GM18858 (cell line): ENCODE data around the gene TMEM63B.
"Not testable (repeated sequence)": the region's sequence is repeated elsewhere in the genome, so short reads cannot be mapped to it uniquely, and the experiment has no call there.

Experiments used
- ATAC-seq: cut with Tn5 transposase; IDR thresholded peaks from one replicate; pipeline ENCODE4 v1.9.1; 2021; ENCODE audit not compliant: unreplicated experiment

TMEM63B gene

DNA sequence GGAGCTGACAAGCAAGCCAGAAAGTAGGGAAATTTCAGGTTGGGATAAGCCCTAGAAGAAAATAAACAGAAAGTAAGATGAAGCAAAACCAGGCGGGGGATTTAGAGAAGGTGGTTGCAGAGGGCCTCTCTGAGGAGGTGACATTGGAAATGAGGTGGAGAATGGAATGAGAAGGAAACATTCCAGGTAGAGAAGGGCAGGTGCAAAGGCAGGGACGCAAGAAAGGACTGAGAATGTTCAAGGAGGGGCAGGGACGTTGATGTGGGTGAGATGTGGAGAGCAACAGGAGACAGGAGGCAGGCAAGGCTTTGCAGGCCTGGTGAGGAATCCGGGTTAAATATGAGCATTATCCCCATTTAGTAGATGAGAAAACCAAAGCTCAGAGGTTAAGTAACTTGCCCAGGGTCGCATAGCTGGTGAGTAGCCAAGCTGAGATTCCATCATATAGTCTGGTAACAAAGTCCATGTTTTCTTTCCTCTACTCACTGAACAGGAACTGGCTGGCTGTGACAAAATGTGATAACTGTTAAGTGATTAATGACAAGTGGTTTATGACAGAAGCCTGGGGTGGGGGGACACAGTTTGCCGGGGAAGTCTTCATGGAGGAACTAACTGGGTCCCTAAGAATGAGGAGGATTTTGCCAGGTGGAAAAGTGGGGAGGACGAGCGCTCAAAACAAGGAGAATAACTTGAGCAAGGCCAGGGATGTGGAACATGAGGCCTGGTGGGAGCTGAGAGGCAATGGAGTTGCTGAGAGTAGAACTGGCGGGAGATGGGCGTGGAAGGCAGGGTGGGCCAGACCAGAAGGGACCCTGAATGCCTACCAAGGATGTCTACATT lies 32.7 kb upstream of the TMEM63B start:
- no peak for ATAC-seq

DNA sequence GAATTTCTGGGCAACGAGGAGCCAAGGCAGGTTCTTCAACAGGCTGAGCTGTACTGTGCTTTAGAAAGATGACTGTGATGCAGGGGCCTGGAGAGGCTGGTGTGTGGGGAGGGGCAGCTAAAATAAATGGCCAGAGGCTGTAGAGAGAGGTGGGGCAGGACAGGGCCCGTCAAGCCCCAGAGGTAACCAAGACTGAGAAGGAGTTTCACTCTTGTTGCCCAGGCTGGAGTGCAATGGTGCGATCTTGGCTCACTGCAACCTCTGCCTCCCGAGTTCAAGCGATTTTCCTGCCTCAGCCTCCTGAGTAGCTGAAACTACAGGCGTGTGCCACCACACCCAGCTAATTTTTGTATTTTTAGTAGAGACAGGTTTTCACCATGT lies 32.1 kb upstream of the TMEM63B start:
- not testable (repeated sequence) for ATAC-seq

- no peak for ATAC-seq
Measured at GRCh38 chr6:44096612-44097011, 30.7 kb upstream of the TMEM63B start.

- ATAC-seq: no peak
Measured at GRCh38 chr6:44097782-44098317, 29.5 kb upstream of the TMEM63B start.

- no peak for ATAC-seq
Measured at GRCh38 chr6:44099192-44099591, 28.2 kb upstream of the TMEM63B start.

DNA sequence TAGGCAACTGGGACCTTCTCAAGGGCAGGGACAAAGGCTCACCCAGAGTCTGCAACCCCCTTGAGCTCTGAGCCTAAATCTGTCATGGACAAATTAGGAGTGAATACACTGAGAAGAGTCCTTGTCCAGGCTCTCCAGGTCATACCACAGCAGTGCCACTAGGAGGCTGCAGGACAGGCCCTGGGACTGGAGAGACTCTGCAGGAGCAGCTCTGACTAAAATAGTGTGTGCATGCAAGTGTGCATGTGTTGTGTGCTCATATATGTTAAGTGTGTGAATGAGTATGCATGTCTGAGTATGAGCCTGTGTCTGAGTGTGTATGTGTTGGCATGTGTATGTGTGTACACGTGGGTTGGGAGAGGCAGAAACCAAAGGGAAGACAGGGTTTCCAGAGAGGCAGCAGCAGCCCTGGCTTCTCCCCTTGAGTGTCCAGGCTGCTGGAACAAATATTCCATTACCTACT lies 27.2 kb upstream of the TMEM63B start:
- ATAC-seq: no peak

DNA sequence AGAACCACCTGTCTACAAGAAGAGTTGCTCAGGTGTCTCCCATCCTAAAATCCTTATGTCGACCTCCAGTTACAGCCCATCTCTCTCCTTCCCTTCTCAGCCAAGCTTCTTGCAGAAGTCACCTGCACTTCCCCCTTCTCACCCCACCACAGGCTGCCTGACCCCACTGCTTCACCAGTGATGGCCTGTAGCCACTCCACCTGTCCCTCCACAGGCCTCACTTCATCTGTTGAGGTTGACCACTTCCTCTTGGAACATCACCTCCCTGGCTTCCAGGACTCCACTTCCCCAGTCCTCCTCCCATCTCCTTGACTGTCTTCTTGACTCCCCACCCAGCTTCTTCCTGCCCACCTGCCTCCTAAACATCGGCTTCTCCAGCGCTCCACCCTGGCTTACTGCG lies 25.5 kb upstream of the TMEM63B start:
- no peak for ATAC-seq

DNA sequence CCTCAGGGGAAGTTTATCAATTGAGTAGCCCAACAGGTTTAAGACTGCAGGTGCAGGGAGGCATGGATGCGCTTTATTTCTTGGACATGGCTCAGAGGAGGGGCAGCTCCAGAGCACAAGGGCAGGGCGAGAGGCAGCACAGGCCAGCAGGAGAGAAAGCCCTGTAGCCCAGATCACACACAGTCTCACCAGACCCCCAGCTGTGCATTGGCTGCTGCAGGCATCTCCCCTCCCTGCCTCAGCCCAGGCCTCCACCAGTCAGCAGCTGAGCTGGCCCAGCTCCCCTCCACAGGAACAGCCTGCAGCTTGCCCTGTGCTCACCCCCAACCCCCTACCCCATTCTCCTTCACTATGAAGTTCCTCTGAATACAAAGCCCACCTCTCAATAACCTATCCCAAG lies 24.8 kb upstream of the TMEM63B start:
- ATAC-seq: no peak

GRCh38 chr6:44104481-44105021 lies 22.8 kb upstream of the TMEM63B start:
- ATAC-seq: no peak

- ATAC-seq: no peak
Measured at GRCh38 chr6:44105146-44105545, 22.2 kb upstream of the TMEM63B start.

DNA sequence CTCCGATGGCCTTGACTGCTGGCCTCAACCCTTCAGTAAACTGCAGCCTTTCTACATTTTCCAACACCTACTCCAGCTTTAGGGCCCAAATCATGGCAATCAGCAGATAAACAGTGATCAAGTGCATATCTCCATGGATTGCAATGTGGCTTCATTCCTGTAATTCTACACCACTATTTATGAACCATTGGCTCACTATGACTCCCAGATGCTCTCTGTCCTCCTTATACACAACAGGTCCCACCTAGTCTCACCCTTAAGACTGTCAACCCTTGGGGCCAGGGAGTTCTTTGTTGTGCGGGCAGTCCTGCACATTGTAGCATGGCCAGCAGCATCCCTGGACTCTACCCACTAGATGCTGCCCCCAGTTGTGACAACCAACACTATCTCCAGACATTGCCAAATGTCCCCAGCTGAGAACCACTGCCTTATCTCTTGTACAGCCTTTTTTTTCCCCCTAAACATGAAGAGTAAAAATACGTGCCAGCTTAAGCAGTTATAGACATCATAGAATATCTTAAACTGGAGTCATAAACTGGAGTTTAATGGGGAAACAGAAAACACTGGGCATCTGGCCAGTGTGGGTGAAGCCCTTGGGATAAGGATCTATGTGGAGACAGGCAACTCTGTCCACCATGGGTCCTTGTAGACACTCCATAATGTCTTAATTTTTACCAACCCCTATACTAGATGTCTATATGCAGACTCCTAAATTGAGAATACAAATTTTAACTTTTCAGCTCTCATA lies 21.2 kb upstream of the TMEM63B start:
- no peak for ATAC-seq

GRCh38 chr6:44107017-44107416 lies 20.3 kb upstream of the TMEM63B start:
- ATAC-seq: no peak

DNA sequence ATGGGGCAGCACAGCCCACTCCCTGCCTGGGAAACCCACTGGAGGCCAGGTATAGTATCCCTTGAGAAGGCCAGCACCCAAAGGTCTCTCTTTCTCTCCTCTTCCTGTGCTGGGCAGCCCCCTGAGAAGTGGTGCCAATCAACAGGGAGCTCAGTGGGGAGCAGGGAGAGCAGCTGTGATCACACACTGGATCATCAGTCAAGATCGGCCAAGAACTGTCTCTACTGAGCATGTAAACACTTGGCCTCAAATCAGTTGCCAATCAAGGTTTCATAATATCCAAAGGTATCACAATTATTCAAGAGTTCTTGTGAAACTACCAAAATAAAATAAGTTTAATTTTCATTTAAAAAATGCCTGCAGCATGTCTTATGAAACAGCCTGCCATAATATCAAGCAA lies 18.9 kb upstream of the TMEM63B start:
- no peak for ATAC-seq

GRCh38 chr6:44109212-44109611 lies 18.1 kb upstream of the TMEM63B start:
- ATAC-seq: no peak

DNA sequence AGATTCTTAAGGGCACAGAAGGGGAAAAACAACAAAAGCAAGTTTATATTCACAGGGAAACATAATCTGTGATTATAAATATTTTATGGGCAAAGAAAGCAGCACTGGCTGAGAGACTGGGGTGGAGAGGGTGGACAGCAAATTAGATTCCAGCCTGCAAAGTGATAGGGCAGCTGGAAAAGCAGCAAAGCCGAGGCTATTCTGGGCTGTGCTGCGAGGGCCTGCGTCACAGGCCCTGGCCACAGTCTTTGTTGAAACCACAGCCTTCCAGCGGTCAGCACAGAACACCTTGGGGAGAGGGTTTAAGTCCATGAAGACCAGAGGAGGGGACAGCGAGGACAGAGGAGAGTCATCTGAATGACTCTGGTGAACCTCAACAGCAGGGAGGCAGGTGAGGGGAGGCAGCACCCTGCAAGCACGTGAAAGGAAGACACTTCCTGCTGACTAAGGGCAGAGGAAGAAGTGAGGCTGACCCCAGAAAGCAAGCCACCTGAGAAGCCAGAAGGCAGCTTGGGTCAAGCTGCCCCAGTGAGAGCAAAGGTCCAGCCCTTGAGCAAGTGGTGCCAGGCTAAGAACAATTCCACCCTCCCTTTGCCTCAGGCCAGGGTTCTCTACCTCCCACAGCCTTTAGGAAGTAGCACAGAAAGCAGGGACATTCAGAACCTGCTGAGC lies 17.2 kb upstream of the TMEM63B start:
- ATAC-seq: no peak

GRCh38 chr6:44110966-44111365 lies 16.4 kb upstream of the TMEM63B start:
- no peak for ATAC-seq

GRCh38 chr6:44111434-44112417 lies 15.6 kb upstream of the TMEM63B start:
- no peak for ATAC-seq

GRCh38 chr6:44113414-44113813 lies 13.9 kb upstream of the TMEM63B start:
- no peak for ATAC-seq

DNA sequence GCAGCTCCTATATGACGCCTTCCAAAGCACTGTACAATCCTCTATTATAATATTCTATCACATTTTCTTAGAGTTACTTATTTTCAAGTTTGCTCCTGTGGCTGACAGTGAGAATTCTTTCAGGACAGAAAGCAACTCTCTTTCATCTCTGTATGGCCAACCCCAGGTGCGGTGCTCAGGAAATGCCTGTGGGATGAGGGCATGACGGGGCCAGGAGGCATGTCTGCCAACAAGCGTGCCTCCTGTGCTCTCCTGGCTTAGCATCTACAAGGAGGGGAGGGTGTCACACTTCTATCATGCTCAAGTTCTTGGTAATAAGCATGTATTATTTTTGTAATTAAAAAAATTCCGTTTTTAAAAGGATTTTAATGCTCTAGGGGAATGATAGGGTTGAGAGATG lies 11.5 kb upstream of the TMEM63B start:
- ATAC-seq: no peak
